DMS153 treated with DMSO at 0.1 percent for 48 hours (cell line): ENCODE data around the gene DGKI.
"Not testable (repeated sequence)": the region's sequence is repeated elsewhere in the genome, so short reads cannot be mapped to it uniquely, and the experiment has no call there.

ENCODE experiments used
- DNase-seq: peaks from one replicate; lab custom pipeline; 2025; ENCODE audit not compliant: unreplicated experiment; lab: John Stamatoyannopoulos, UW

DGKI gene

DNA sequence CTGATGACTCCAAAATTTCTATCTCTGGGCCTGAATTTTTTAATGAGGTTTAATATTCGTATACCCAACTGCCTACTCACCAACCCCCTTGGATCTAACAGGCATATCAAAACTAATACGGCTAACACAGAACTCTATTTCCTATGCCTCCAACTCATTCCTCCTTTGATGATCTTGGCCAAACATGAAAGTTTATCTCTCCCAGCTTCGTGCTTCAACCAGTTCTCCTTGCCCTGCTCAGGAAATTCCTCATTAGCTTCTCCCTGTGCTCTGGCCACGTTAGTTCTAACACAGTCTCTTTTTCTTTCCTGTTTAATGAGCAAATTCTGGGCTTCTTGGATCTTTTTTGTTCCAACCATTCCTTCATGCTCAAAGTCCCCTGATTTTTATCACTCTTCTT, 364.3 kb downstream of the DGKI start:
- DNase-seq: no peak

DNA sequence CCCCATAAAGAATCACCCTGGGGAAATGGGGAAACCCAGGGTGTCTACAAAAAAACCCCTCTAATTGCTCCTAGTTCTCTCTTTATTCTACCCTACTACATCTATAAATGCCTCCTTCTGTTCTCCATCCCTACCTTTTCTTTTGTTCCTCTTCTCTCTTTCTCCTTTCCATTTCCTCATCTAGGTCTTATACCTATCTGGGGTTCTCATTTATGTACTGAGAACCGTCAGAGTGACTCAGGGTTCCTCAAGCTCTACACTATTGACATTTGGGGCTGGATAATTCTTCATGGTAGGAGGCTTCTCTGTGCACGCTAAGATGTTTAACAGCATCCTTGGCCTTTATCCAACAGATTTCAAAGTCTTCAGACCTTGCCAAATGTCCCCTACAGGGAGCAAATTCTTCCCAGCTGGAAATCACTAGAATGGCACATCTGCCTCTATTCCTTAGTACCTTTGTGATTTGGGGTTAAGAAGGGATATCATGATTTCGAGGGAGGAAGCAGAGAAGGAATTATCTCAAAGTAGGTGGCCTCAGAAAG, 365.9 kb downstream of the DGKI start:
- no peak for DNase-seq

DNA sequence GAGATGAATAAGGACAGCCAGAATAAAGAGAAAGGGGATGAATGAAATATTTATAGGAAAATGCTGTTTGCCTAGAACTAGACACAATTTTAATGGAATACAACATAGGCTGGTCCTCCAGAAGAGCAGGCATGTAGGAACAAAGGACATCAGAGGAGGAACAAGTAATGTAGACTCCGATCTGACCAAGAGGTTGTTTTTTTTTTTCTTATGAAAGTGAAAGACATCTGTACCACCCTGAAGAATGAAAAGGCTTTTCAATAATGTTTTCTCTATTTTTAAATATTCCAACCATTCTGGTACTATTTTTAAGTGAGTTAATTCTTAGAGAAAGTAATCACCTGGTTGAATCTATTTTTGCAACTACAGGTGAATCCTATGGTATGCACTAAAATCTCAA, 366.4 kb downstream of the DGKI start:
- no peak for DNase-seq

DNA sequence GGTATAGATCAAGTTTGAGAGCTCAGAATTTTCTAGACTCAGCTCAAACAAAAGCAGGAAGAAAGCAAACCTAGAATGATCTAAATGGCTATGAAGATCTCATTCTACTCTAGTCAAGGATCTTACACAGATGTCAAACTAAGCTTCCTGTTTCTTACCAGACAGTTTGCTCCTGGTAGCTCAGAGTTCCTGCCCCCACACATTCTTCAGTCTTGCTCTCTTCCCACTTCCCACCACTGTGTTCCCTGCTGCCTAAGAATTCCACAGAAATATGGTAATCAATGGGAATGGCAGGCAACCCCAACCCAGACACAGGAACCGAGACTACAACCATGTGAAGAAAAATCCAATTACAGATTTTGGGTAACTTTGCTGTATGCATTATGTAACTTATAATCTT, 369.8 kb downstream of the DGKI start:
- no peak for DNase-seq

DNA sequence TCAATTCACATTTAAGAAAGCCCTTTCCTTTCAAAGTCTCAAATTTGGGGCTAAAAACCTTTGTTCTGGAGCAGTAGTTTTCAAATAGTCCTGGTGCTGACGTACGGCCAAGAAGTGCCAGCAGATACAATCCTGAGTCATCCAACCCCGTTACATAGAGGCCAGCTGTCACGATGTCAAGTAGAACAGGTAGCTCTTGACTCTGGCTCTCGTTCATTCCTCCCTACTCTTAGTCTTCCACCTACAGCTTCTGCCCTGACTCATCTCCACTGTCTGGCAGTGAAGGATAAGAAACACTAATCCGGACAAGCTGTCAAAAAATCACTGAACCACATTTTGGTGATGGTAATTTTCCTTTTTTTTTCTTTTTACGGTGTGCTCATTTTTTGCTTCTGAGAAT, 370.8 kb downstream of the DGKI start:
- DNase-seq: no peak

DNA sequence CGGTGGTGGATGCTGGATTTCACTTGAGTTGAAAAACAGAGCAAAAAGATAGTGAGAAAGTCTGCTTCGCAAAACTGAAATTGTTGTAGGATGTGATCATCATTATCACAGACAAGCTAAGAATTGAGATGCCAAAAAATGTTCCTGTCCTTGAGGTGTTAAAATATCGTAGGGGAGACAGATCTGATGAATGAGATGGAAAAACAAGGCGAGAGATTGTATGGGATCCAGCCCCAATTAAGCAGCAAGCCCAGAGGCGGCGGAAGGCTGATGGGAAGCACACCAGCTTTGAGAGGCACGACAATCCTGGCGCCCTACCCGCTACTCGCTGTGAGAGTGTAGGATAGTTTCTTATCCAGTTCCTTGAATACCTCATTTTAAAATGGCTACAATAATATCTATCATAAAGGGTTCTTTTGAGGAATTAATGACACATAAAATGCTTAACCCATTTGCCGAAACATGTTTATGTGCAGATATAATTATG, 372.2 kb downstream of the DGKI start:
- DNase-seq: no peak

DNA sequence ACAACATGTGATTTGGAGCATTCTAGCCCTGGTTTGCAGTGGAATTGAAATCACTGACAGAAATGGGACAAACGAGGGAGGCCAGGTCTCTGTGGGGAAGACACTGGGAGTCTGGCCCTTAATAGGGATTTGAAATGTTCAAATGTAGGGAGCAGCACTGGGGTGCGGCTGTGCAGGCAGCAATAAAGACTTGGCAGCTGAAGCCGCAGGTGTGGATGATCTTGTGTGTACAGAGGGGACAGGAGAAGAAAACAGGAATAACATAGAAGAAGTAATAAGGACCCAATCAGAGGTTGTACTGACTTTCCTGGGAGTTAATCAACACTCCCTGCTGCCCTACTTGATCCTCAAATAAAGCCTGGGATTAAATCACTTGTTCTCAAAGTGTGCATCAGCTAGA, 375.6 kb downstream of the DGKI start:
- no peak for DNase-seq

DNA sequence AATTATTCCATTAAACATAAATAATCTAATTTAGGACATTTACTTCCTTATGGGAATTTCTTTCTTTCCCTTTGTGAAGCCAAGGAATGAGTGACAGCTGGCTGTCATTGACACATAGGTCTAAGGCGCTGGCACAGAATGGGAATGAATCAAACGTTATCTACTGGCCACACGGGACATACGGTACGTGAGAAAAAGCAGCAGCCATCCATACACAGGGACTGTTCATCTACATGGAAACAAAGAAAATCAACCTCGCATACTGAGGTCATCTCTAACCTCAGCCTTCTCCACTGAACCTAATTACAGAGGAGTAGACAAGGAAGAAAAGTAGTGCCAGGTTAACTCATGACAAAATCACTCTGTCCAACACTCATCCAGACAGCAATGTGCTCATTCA, 376.9 kb downstream of the DGKI start:
- no peak for DNase-seq

DNA sequence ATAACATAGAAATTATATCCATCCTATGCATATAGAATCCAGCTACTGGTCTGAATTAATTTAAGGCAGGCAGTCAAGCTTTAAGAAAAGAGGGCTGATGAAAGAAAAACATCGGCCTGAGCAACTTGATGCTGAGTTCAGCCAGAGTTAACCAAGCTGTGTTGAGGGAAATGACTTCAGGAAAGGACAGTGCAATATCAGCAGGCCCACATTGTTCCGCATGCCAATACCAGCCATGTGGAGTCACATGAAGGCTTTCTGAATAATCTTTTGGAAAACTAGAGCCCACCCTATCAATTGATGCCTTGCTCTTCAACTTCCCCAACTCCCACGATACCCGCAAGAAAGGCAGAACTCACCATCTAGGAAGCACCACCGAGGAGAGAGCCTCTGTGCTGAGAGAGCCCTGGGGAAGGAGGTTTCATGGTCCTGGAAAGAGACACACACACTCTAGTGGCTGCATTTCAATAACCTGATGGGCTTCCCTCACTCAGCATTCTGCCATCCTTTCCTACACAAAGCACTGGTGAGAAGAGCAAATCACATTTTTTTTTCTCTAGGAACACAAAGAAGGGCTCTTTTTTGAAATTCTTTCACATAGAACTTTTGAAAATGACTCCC, 377.5 kb downstream of the DGKI start:
- no peak for DNase-seq

DNA sequence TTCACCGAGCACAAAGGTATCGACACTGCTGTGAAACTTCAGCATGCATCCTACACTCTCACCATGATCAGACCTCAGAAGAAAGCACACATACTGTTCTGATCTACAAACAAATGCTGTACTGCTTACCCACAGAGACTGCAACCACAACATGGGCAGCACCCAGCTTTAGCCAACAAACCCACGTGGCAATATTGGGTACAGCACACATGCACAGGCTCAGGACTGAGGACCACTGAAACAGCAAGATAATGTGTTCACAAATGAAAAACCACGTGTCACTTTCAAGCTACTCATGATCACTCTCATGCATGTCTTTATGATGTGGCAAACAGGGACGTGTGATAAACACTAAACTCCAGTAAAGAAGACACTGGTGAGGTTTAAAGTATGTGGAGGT, 383.9 kb downstream of the DGKI start:
- no peak for DNase-seq

DNA sequence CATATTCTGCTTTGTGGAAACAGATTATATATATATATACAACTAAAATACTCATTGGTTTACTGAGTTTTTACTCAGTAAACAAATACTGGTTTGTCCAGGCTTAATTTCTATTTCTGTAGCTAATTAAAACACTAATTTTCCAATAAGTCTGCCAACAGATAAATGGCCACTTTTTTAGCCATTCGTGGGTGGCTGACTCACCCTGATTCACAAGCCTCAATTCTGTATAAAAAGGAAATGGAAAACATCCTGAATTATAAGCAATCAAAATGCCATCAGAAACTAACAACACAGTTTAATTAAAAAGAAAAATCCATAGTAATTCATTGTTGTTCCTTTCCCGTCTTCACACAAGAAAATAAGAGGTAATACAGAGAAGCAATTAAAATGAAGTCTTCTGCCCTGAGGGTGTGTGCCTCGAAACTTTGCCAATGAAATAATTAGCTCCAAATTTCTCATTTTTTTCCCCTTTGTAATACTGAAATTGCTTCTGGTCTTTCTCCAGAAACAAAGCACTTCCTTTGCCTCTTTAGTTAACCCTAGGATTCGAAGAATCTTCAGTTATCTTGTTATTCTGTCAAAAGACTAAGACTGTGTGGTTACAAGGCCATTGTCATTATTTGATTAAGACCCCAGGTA, 384.6 kb downstream of the DGKI start:
- DNase-seq: no peak

DNA sequence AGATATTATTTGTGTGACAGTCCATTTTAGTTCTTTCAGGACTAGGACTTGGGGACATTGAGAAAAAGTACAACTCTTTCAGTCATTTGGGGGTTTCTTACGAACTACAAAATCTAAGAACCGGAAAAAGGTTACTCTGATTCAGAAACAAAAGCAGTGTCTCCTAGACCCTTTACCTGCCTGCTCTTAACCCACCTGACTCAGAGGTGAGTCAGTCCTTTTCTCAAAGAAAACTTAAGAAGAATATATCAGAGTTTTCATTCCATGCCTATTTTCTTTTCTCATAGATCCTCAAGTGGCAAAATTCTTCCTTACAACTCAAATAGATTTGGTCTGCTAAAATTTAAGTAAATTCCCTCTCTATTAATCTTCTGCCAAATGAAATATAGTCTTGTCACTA, 388.4 kb downstream of the DGKI start:
- no peak for DNase-seq

DNA sequence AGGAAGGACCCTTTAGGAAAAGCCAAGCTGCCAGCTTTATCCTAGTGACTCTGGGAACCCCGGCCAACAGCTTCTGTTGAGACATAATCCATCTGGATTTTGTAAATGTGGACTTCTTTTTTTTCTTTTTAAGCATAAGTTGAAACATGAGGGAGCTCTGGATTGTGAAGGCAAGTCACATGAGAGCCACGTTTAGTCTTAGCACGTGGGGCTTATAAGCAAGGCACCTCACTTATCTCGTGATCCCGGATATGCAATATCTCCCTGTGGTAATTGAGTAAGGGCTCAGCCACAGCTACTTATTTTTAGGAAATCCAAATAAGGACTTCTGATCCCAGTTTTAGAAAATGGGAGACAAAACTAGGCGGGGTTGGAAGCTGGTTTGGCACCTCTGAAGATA, 392.0 kb downstream of the DGKI start:
- no peak for DNase-seq

DNA sequence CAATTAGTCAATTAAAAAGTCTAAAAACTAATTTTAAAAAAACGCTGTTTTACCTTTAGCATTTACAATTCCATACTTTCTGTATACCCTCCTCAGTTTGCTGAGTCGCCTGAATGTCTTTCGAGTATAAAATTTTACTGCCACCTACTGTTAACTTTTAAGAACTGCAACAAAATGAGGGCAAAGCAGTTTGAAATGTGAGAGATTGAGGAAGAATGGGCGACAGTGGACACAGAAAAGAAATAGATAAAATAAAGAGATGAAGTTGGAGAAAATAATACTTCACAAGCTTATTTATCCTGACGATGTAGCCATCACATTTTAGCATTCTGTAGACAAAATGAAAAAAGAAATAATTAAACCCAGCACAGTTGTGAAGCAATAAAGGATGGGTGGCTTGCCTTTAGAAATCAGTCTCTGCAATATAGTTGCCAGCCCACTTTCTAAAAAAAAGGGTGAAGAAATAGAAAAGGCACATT, 392.5 kb downstream of the DGKI start:
- DNase-seq: peak; percentile 36

DNA sequence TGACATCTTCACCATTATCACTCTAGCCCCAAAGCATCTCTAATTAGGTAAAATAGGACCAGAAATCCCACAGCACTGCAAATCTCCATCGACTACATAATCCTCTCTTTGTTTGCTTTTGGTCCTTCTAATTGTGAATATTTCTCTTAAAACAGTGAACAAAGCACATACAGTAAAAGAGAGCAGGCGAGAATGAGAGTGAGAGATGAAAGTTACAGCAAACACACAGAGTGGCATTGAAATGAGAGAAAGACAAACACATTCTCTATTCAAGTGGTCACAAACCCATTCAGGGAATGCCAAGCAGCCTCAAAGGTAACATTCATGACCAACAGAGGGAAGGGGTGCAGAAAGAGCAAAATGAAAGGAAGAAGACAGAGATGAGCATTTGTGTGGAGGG, 393.4 kb downstream of the DGKI start:
- no peak for DNase-seq

DNA sequence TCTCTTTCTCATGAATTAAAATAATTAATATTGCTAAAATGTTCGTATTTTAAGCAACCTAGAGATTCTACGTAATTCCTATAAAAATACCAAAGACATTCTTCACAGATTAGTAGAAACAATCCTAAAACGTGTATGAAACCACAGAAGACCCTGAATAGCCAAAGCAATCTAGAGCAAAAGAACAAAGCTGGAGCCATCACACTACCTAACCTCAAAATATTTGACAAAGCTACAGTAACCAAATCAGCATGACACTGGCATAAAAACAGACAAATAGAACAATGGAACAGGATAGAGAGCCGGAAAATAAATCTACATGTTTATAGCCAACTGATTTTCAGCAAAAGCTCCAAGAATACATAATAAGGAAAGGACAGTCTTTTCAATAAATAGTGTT, 397.8 kb downstream of the DGKI start:
- no peak for DNase-seq

DNA sequence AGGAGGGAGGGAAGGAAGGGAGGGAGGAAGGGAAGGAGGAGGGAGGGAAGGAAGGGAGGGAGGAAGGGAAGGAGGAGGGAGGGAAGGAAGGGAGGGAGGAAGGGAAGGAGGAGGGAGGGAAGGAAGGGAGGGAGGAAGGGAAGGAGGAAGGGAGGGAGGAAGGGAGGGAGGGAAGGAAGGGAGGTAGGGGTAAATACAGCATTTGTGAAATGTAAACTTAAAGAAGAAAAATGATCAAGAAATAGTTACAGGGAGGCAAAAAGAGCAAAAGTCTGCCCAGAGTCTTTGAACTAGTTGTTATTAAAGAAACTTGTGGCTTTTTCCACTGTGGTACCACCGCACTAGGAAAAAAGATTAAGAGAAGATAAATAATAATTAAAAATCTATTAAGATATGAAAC, 398.2 kb downstream of the DGKI start:
- DNase-seq: not testable (repeated sequence)

DNA sequence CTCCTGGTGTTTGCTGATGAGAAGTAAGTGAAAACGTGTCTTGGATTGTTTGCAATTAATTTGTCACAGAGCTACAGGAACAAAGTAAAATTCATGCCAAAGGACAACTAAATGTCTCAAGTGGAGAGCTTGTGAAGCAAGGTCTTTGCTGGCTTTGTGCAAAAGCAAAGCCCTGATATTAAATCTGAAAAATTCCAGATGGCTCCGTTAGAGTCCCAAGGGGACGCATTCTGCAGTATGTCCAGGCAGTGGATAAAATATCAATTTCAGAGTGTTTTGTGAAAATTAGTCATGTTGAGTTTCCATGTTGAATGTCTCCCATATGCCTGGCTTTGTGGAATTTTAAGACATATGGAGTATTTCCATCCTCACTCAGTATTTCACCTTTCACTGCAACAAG, 400.7 kb downstream of the DGKI start:
- no peak for DNase-seq

DNA sequence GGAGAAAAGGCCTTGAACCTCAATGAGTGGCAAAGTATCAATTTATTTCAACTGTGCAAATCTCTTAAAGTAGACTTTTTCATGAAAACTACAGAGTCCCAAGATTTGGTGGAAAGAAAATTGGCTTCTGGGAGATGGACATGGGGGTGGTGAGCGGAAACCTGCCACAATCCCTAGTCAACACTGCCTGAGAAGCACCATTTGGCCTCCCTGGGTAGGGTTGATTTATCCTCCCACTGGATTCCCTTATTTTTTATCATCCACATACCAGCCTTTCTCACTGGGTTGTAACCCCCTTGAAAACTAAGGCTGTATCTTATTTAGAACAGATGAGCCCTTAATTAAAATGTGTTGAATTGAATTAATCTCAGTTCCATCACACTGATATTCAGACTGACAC, 401.5 kb downstream of the DGKI start:
- DNase-seq: no peak

DNA sequence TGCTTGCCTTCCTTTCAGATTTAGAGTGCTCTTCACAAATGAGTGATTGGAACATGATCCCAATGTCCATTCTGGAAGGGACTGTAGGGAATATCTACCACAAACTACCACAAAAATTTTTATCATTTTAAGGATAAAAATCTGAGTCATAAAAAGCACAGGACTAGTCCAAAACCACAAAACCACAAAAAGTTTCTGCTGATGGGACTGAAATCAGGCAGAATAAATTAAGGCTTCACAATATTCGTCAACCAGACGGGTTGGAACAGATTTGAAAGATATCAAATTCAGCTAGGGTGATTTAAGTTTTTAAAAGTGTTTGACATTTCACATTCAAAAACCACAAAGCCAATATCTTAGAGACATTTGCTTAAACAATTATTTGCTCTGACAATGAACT, 403.2 kb downstream of the DGKI start:
- no peak for DNase-seq

DNA sequence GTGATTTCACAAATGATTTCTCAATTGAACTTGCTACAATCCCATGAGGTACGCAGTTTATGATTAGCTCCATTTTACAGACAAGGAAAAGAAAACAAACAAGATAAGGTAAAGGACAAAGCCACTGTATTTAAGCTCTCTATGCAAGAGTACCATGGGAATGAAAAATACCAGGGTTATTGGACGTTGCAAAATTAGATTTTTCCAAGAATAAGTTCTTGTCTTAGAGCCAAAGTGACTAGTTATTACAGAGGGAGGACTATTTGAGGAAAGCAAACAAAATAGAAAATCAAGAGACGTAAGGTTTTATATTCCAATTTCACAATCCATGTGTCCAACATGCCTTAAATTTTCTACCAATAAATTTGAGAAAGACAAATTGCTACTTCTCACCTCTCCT, 405.3 kb downstream of the DGKI start:
- no peak for DNase-seq
